A549 (cell line): ENCODE data around the gene NSMCE1. TPM values are rescaled to one million over a fixed set of nuclear protein-coding genes. Genes with fewer than 3 reads are reported as not detected.

ENCODE experiments used
- ATAC-seq, 2 experiments: fragments of 200-7000 bp in 1 of 2; fragments of >200 bp in 1 of 2; cut with Nextera tagmentation in 1 of 2; cut with Tn5 transposase in 1 of 2; 3 replicates each; pipeline versions ENCODE4 v1.8.0 to v1.9.1; 2018 to 2020; ENCODE audit warnings: mild to moderate bottlenecking in 1 of 2, moderate library complexity in 1 of 2
- CTCF ChIA-PET: fragments of 300-600 bp; sonication (Branson Sonifier 250); formaldehyde crosslinking; extraction: SDS; loops from one replicate; lab custom pipeline; 2021; ENCODE audit warnings: antibody characterized with exemption, inconsistent platforms; lab: Yijun Ruan, JAX
- POLR2A ChIA-PET: fragments of 350-600 bp; formaldehyde crosslinking; extraction: SDS; loops from one replicate; lab custom pipeline; 2021; ENCODE audit warnings: antibody characterized with exemption, inconsistent platforms; lab: Yijun Ruan, JAX
- DNase-seq, 2 experiments: peaks; one replicate each; pipeline versions ENCODE4 v3.0.0 to v3.0.0-alpha.2; 2011 to 2016; ENCODE audit warnings: low read depth in 1 of 2, low spot score in 1 of 2
- FAIRE-seq: peaks from 2 replicates; lab custom pipeline; 2011; peaks lifted over from hg19 to GRCh38; lab: Jason Lieb, UNC
- H3K27ac ChIP-seq, 2 experiments: fragments of >200 bp; sonication (Bioruptor Twin); formaldehyde crosslinking; 3 replicates each; pipeline ENCODE4 v1.5.1; 2016 to 2017
- H3K4me1 ChIP-seq: fragments of >200 bp; sonication (Bioruptor Twin); formaldehyde crosslinking; 3 replicates; pipeline ENCODE4 v1.6.1; 2016
- H3K4me2 ChIP-seq: fragments of >200 bp; sonication (Bioruptor Twin); formaldehyde crosslinking; 3 replicates; pipeline ENCODE4 v1.6.1; 2016
- H3K4me3 ChIP-seq: fragments of >200 bp; sonication (Bioruptor Twin); formaldehyde crosslinking; 3 replicates; pipeline ENCODE4 v1.5.1; 2016
- H3K9me3 ChIP-seq: fragments of >200 bp; sonication (Bioruptor Twin); formaldehyde crosslinking; 3 replicates; pipeline ENCODE4 v1.6.1; 2016
- CBX2 ChIP-seq: fragments of 200-600 bp; sonication (generic); IDR thresholded peaks from 2 replicates; pipeline ENCODE4 v1.6.1; 2016; ENCODE audit warnings: low read depth, mild to moderate bottlenecking, borderline replicate concordance
- CEBPB ChIP-seq, 2 experiments: fragments of >200 bp in 1 of 2; sonication (Bioruptor Twin) in 1 of 2; formaldehyde crosslinking in 1 of 2; IDR thresholded peaks; 2 replicates each; pipeline ENCODE4 v1.6.1; 2012 to 2016
- CHD2 ChIP-seq: fragments of 150-350 bp; IDR thresholded peaks from 2 replicates; pipeline ENCODE4 v1.6.1; 2014; ENCODE audit warnings: low read length; ENCODE audit not compliant: partially characterized antibody
- CTCF ChIP-seq: fragments of >200 bp; sonication (Bioruptor Twin); formaldehyde crosslinking; IDR thresholded peaks from 3 replicates; pipeline ENCODE4 v1.5.1; 2016
- EHF ChIP-seq: fragments of 250-450 bp; sonication (Bioruptor Pico); IDR thresholded peaks from 2 replicates; pipeline ENCODE4 v1.5.0; 2020; ENCODE audit warnings: mild to moderate bottlenecking
- ELK1 ChIP-seq: fragments of 150-350 bp; IDR thresholded peaks from 2 replicates; pipeline ENCODE4 v1.6.1; 2014; ENCODE audit warnings: low read depth, mild to moderate bottlenecking, low read length
- FOSB ChIP-seq: fragments of 250-450 bp; sonication (Bioruptor Pico); IDR thresholded peaks from 2 replicates; pipeline ENCODE4 v1.5.0; 2020; ENCODE audit warnings: mild to moderate bottlenecking, moderate library complexity
- HDAC2 ChIP-seq: fragments of 200-600 bp; sonication (generic); IDR thresholded peaks from 2 replicates; pipeline ENCODE4 v1.6.1; 2016
- HOXB13 ChIP-seq: fragments of 250-450 bp; sonication (Bioruptor Pico); IDR thresholded peaks from 2 replicates; pipeline ENCODE4 v1.5.0; 2020; ENCODE audit warnings: low read depth, mild to moderate bottlenecking, moderate library complexity
- KDM5A ChIP-seq: fragments of 200-600 bp; sonication (generic); IDR thresholded peaks from 2 replicates; pipeline ENCODE4 v1.6.1; 2016; ENCODE audit warnings: antibody characterized with exemption, mild to moderate bottlenecking
- MAFK ChIP-seq: fragments of 450-650 bp; IDR thresholded peaks from 2 replicates; pipeline ENCODE4 v1.6.1; 2014; ENCODE audit not compliant: partially characterized antibody
- NFE2L2 ChIP-seq: fragments of 150-350 bp; conservative IDR thresholded peaks from 2 replicates; pipeline ENCODE4 v1.6.1; 2014; ENCODE audit warnings: low read length
- NPAS2 ChIP-seq: fragments of 250-450 bp; sonication (Bioruptor Pico); IDR thresholded peaks from 2 replicates; pipeline ENCODE4 v1.8.0; 2022; ENCODE audit warnings: mild to moderate bottlenecking, moderate library complexity, borderline replicate concordance
- NR3C1 ChIP-seq: fragments of >200 bp; sonication (Bioruptor Twin); formaldehyde crosslinking; IDR thresholded peaks from 3 replicates; pipeline ENCODE4 v1.6.1; 2017
- REST ChIP-seq: fragments of 200-600 bp; sonication (generic); IDR thresholded peaks from 2 replicates; pipeline ENCODE4 v1.6.1; 2016; ENCODE audit warnings: antibody characterized with exemption, mild to moderate bottlenecking, moderate library complexity
- SREBF2 ChIP-seq: fragments of 450-650 bp; IDR thresholded peaks from 2 replicates; pipeline ENCODE4 v1.6.1; 2014; ENCODE audit warnings: mild to moderate bottlenecking, moderate library complexity
- TFCP2L1 ChIP-seq: fragments of 250-450 bp; sonication (Bioruptor Pico); IDR thresholded peaks from 2 replicates; pipeline ENCODE4 v1.5.0; 2021; ENCODE audit warnings: mild to moderate bottlenecking
- TP53 ChIP-seq: fragments of 250-450 bp; sonication (Bioruptor Pico); IDR thresholded peaks from 2 replicates; pipeline ENCODE4 v1.5.0; 2021; ENCODE audit warnings: mild to moderate bottlenecking, moderate library complexity
- ZFP36 ChIP-seq: fragments of 450-650 bp; IDR thresholded peaks from 2 replicates; pipeline ENCODE4 v1.6.1; 2014; ENCODE audit warnings: borderline replicate concordance; ENCODE audit not compliant: partially characterized antibody
- ZNF302 ChIP-seq: fragments of 250-450 bp; sonication (Bioruptor Pico); IDR thresholded peaks from 2 replicates; pipeline ENCODE4 v1.9.0; 2021; ENCODE audit warnings: inconsistent platforms, mild to moderate bottlenecking, moderate library complexity
- WGBS: methylation state at CpG from one replicate; pipeline ENCODE4 v1.1.6; 2017; ENCODE audit errors: missing lambda C conversion rate; 5-methylcytosine and 5-hydroxymethylcytosine counted together
- polyA plus RNA-seq, 4 experiments: library from polyadenylated mRNA; depleted of rRNA in 3 of 4; stranded (reverse); fragments of >200 nt; fragmentation: RNase III in 1 of 4; extraction: RNeasy Plus Mini Kit Qiagen cat#74134 plus additional on column Dnase treatment in 1 of 4; gene quantifications; 2 replicates in 3 of 4; 3 replicates in 1 of 4; pipeline ENCODE4 v1.2.3, GENCODE V29; 2011 to 2017

The NSMCE1 gene
- polyA plus RNA-seq, 2 of the 4 experiments (the other 2 are of a cell fraction) = 32.0 to 59.9 TPM

GRCh38 chr16:27220991-27221390 is 47.6 kb downstream of the NSMCE1 start:
- FAIRE-seq = no peak

GRCh38 chr16:27220527-27220926 is 48.0 kb downstream of the NSMCE1 start:
- 91% methylated on average over 8 of the region's 8 CpGs for WGBS
- DNase-seq = no peak
- Histone ChIP-seq H3K4me2 (no peak overlapping the region), H3K4me1 (peaks cover 6% of the 10 kb centered on the region; the same call in 2 of the 3 replicates), H3K9me3 (no peaks in the 10 kb centered on the region), H3K27ac (no peak overlapping the region), H3K4me3 (no peak overlapping the region)
- CTCF ChIA-PET = interaction anchor here (6.6 to 7.4 kb wide), 2 partner anchors 14 to 148 kb away, joined by 62 to 72 read pairs; no protein-coding TSS in a partner anchor
- ATAC-seq = no peak
- FAIRE-seq = no peak
- POLR2A ChIA-PET = interaction anchor here (2.3 kb wide), 1 partner anchor 17 kb away, joined by 7 read pairs; the partner anchor contains the start of gene KDM8
- TF ChIP-seq NPAS2 (CRISPR knock-in tag) (no peak), SREBF2 (no peak), CHD2 (no peak), TFCP2L1 (CRISPR knock-in tag) (no peak), FOSB (CRISPR knock-in tag) (no peak), EHF (CRISPR knock-in tag) (no peak), MAFK (no peak), CTCF (no peak), KDM5A (no peak), ZNF302 (CRISPR knock-in tag) (no peak), NFE2L2 (no peak)

More at GRCh38 chr16:27220991-27221390, 47.6 kb downstream of the NSMCE1 start:
- Histone ChIP-seq H3K4me1 (peaks cover 6% of the 10 kb centered on the region; the same call in 2 of the 3 replicates), H3K4me2 (no peak overlapping the region), H3K9me3 (no peaks in the 10 kb centered on the region), H3K4me3 (no peak overlapping the region), H3K27ac (no peak overlapping the region)
- DNase-seq = no peak
- CTCF ChIA-PET = interaction anchor here (1.5 to 7.4 kb wide), 3 partner anchors 13 to 147 kb away, joined by 4 to 72 read pairs (median 62); no protein-coding TSS in a partner anchor
- 86% methylated on average over 15 of the region's 16 CpGs for WGBS
- POLR2A ChIA-PET = interaction anchor here (2.3 kb wide), 1 partner anchor 17 kb away, joined by 7 read pairs; the partner anchor contains the start of gene KDM8
- TF ChIP-seq NFE2L2 (no peak), REST (no peak), NR3C1 (no peak)
- ATAC-seq = no peak

GRCh38 chr16:27220120-27220519 is 48.5 kb downstream of the NSMCE1 start:
- POLR2A ChIA-PET = interaction anchor here (2.3 kb wide), 1 partner anchor 17 kb away, joined by 7 read pairs; the partner anchor contains the start of gene KDM8
- 79% methylated on average over 9 of the region's 9 CpGs for WGBS
- no peak for FAIRE-seq
- H3K4me1 ChIP-seq = peaks cover 6% of the 10 kb centered on the region; the same call in 2 of the 3 replicates
- no peaks in the 10 kb centered on the region for H3K9me3 ChIP-seq
- ATAC-seq = no peak
- no peak for DNase-seq
- H3K4me3 ChIP-seq = no peak overlapping the region
- H3K27ac ChIP-seq = no peak overlapping the region
- no peak for TF ChIP-seq TP53
- TF ChIP-seq CBX2 = no peak
- TF ChIP-seq HOXB13 (CRISPR knock-in tag) = no peak
- no peak for TF ChIP-seq HDAC2
- TF ChIP-seq CEBPB (IDR thresholded peaks at IDR 0.05) = no peak
- TF ChIP-seq CTCF = no peak
- TF ChIP-seq ZFP36 = no peak
- no peak for TF ChIP-seq ELK1
- TF ChIP-seq, all 56 proteins: peak for 0
- H3K4me2 ChIP-seq = no peak overlapping the region
- CTCF ChIA-PET = interaction anchor here (2.2 to 6.6 kb wide), 2 partner anchors 148 kb away, joined by 6 to 62 read pairs; no protein-coding TSS in a partner anchor
